ENCODE data around the gene FMNL2. TPM values are rescaled to one million over a fixed set of nuclear protein-coding genes. Genes with fewer than 3 reads are reported as not detected.

FMNL2 gene
- total RNA-seq, 1 experiment from 2014 or later, result 33.6 TPM

DNA sequence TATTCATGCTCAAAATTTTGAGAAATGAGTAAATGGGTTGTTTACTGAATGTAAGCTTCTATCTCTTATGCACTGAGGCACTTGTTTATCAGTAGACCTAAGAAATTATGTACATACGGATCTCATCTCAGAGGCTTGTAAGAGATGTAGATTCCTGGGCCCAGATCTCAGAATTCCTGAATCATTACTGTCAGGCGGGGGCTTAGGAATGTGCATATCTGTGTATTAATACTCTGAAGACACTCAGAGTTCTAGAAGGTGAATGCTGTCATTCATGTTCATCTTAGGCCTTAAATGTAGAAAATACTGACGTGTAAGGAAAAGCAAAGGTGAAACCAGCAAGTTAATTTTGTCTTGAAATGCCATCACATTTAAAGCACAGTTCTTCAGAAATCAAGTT, 169.6 kb downstream of the FMNL2 start:
- H2AK5ac ChIP-seq (ENCODE audit: insufficient read length, low read length), result no peak overlapping the region
- Mint-ChIP-seq H3K27me3 (ENCODE audit: low read depth) (no peaks in the 10 kb centered on the region), H3K9me3 (no peaks in the 10 kb centered on the region), H3K4me1 (peaks cover 45 to 46% of the 10 kb centered on the region in 2 experiments), H3K4me3 (no peak overlapping the region), H3K27ac (peak overlapping the region; percentile 8 to 42 (median 19); a peak in 3 of 7 replicates), H3K36me3 (ENCODE audit: insufficient read depth in 1 of 3, low read depth in 3 of 3) (peaks cover 0 to 5% (median 0%) of the 10 kb centered on the region in 3 experiments; a peak in 1 of 7 replicates)
- H4K5ac ChIP-seq (ENCODE audit: insufficient read length, low read depth, low read length), result no peak overlapping the region
- H3K4ac ChIP-seq (ENCODE audit: low read depth, low read length), result no peak overlapping the region
- no peak overlapping the region for H3K23ac ChIP-seq (ENCODE audit: insufficient read length, low read depth, low read length)
- H3K4me1 ChIP-seq (ENCODE audit: insufficient read depth, low read length), result peaks cover 6% of the 10 kb centered on the region; the same call in 1 of the 2 replicates
- H3K23me2 ChIP-seq (ENCODE audit: insufficient read length, low read depth, low read length, poor library complexity, severe bottlenecking), result no peaks in the 10 kb centered on the region
- H3T11ph ChIP-seq (ENCODE audit: low read length), result no peak overlapping the region
- H4K91ac ChIP-seq (ENCODE audit: insufficient read length, low read depth, low read length), result no peak overlapping the region
- no peaks in the 10 kb centered on the region for H3K27me3 ChIP-seq (ENCODE audit: insufficient read depth, low read length)
- H2BK12ac ChIP-seq (ENCODE audit: insufficient read length, low read depth, low read length), result no peak overlapping the region
- no peak overlapping the region for H3K14ac ChIP-seq (ENCODE audit: insufficient read depth, low read length)
- no peak overlapping the region for H2BK20ac ChIP-seq (ENCODE audit: low read depth, low read length, poor library complexity, severe bottlenecking)
- H2BK5ac ChIP-seq (ENCODE audit: insufficient read length, low read length), result no peak overlapping the region
- WGBS (ENCODE audit: extremely low coverage, insufficient read length, low lambda C conversion rate), result no CpG with 5 or more reads among the region's 3 CpGs
- no peaks in the 10 kb centered on the region for H3K79me1 ChIP-seq (ENCODE audit: insufficient read depth, low read depth, low read length, poor library complexity, severe bottlenecking)
- peaks cover 4% of the 10 kb centered on the region; the same call in 1 of the 2 replicates for H3K79me2 ChIP-seq (ENCODE audit: insufficient read depth, low read length)
- no peak overlapping the region for H3K27ac ChIP-seq (ENCODE audit: insufficient read length, low read depth, low read length)
- H3K56ac ChIP-seq (ENCODE audit: insufficient read length, low read depth, low read length), result no peak overlapping the region
- no peak overlapping the region for H3K18ac ChIP-seq (ENCODE audit: insufficient read length, low read depth, low read length)
- H3K9me3 ChIP-seq (ENCODE audit: control insufficient read depth, low read depth, low read length), result no peaks in the 10 kb centered on the region
- no peak overlapping the region for H2BK120ac ChIP-seq (ENCODE audit: low read depth, low read length, poor library complexity, severe bottlenecking)
- no peak overlapping the region for H2AFZ ChIP-seq (ENCODE audit: low read length)
- H2BK15ac ChIP-seq (ENCODE audit: low read depth, low read length), result no peak overlapping the region
- TF ChIP-seq, protein P1, sequence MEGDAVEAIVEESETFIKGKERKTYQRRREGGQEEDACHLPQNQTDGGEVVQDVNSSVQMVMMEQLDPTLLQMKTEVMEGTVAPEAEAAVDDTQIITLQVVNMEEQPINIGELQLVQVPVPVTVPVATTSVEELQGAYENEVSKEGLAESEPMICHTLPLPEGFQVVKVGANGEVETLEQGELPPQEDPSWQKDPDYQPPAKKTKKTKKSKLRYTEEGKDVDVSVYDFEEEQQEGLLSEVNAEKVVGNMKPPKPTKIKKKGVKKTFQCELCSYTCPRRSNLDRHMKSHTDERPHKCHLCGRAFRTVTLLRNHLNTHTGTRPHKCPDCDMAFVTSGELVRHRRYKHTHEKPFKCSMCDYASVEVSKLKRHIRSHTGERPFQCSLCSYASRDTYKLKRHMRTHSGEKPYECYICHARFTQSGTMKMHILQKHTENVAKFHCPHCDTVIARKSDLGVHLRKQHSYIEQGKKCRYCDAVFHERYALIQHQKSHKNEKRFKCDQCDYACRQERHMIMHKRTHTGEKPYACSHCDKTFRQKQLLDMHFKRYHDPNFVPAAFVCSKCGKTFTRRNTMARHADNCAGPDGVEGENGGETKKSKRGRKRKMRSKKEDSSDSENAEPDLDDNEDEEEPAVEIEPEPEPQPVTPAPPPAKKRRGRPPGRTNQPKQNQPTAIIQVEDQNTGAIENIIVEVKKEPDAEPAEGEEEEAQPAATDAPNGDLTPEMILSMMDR (conservative IDR thresholded peaks at IDR 0.05), result no peak
- no peak overlapping the region for H3K9ac ChIP-seq (ENCODE audit: extremely low read depth, insufficient read length, low read length)
- H4K20me1 ChIP-seq (ENCODE audit: control insufficient read depth, insufficient read depth, insufficient read length), result no peaks in the 10 kb centered on the region
- no peak for DNase-seq
- no peak overlapping the region for H3K4me2 ChIP-seq (ENCODE audit: insufficient read depth, insufficient read length, low read length)
- H4K8ac ChIP-seq (replicated peaks; ENCODE audit: insufficient read length, low read depth, low read length), result no peak overlapping the region

Measured in H9 (cell line).